ENCODE results near the gene LRRC17. TPM values are rescaled to one million over a fixed set of nuclear protein-coding genes. Genes with fewer than 3 reads are reported as not detected.

Gene LRRC17
- total and polyA plus RNA-seq, 2 of the 4 experiments (the other 2 are of a cell fraction), result 250 to 280 TPM

- Histone ChIP-seq H3K14ac (replicated peaks; ENCODE audit: low read depth, low read length) (peak overlapping the region; percentile 91), H4K20me1 (ENCODE audit: insufficient read depth, low read length) (no peaks in the 10 kb centered on the region), H3K36me3 (ENCODE audit: control insufficient read depth, insufficient read depth, low read length) (no peaks in the 10 kb centered on the region), H4K91ac (ENCODE audit: insufficient read depth, low read depth, low read length) (peak overlapping the region; percentile 61), H2BK20ac (ENCODE audit: low read depth, low read length) (peak overlapping the region; percentile 94), H3K9ac (ENCODE audit: low read depth, low read length) (no peak overlapping the region), H2BK5ac (ENCODE audit: low read depth, low read length, poor library complexity, severe bottlenecking) (peak overlapping the region; percentile 63), H3K9me3 (ENCODE audit: control insufficient read depth, insufficient read depth, low read length) (no peaks in the 10 kb centered on the region), H3K56ac (ENCODE audit: extremely low read depth, insufficient read depth, low read length) (no peak overlapping the region), H4K5ac (ENCODE audit: low read depth, low read length) (peak overlapping the region; percentile 84; the same call in 1 of the 2 replicates), H3K23ac (ENCODE audit: low read depth, low read length) (peak overlapping the region; percentile 52), H3K4ac (ENCODE audit: low read depth, low read length) (peak overlapping the region; percentile 87), H3K4me2 (ENCODE audit: low read depth, low read length) (no peak overlapping the region), H2AFZ (replicated peaks; ENCODE audit: low read length, poor library complexity) (no peak overlapping the region), H3K18ac (ENCODE audit: low read depth, low read length) (peak overlapping the region; percentile 93), H3K27ac (ENCODE audit: insufficient read depth, low read length) (peak overlapping the region; percentile 48; the same call in 1 of the 2 replicates), H3K4me1 (ENCODE audit: control insufficient read depth, insufficient read depth, low read length) (peaks cover 18% of the 10 kb centered on the region), H3K4me3 (ENCODE audit: insufficient read depth, low read depth, low read length) (no peak overlapping the region), H3K27me3 (ENCODE audit: control insufficient read depth, insufficient read depth, low read length) (no peaks in the 10 kb centered on the region), H2BK15ac (ENCODE audit: low read depth, low read length) (peak overlapping the region; percentile 97), H2BK120ac (ENCODE audit: low read depth, low read length) (peak overlapping the region; percentile 93), H2AK9ac (replicated peaks; ENCODE audit: low read depth, low read length, poor library complexity) (no peak overlapping the region), H2AK5ac (ENCODE audit: low read depth, low read length) (peak overlapping the region; percentile 73; the same call in 1 of the 2 replicates), H3K9me1 (ENCODE audit: insufficient read depth, low read length) (peaks cover 12% of the 10 kb centered on the region), H4K8ac (ENCODE audit: low read depth in 2 of 2, low read length in 2 of 2) (peak overlapping the region in 1 of 2 experiments; percentile 71; a peak in 3 of 4 replicates), H3K79me1 (ENCODE audit: low read depth in 1 of 2, low read length in 2 of 2) (no peaks in the 10 kb centered on the region)
- no peak for DNase-seq
- POLR2A ChIA-PET (ENCODE audit: unreplicated experiment), result no interaction called here
- no TSS peak for BruUV-seq (replicated peaks)
- CTCF ChIA-PET, result no interaction called here
- intact Hi-C loops (cut with micrococcal nuclease) (no loop called here), dilution Hi-C loops (cut with HindIII; ENCODE audit: low sequenced_read_pairs, unreplicated experiment) (no loop called here), in situ Hi-C loops (cut with MboI; ENCODE audit: low sequenced_read_pairs) (no loop called here)
- no peak for TF ChIP-seq RFX5 (IDR thresholded peaks at IDR 0.05; ENCODE audit: low read depth, low read length)
- TF ChIP-seq SMC3 (IDR thresholded peaks at IDR 0.05; ENCODE audit: low read depth, low read length), result no peak
- TF ChIP-seq RAD21 (IDR thresholded peaks at IDR 0.05; ENCODE audit: low read length), result no peak
- TF ChIP-seq BHLHE40 (IDR thresholded peaks at IDR 0.05; ENCODE audit: low read depth, low read length), result no peak
- no peak for TF ChIP-seq RCOR1 (IDR thresholded peaks at IDR 0.05; ENCODE audit: insufficient replicate concordance, low read length)
- no peak for TF ChIP-seq POLR2A (IDR thresholded peaks at IDR 0.05; ENCODE audit: low read depth, low read length)
- no peak for TF ChIP-seq MAZ (IDR thresholded peaks at IDR 0.05; ENCODE audit: borderline replicate concordance, low read depth, low read length)
- TF ChIP-seq NFE2L2 (IDR thresholded peaks at IDR 0.05; ENCODE audit: low read depth, low read length), result no peak
- no peak for TF ChIP-seq USF2 (IDR thresholded peaks at IDR 0.05; ENCODE audit: low read depth, low read length)
- TF ChIP-seq MAFK (IDR thresholded peaks at IDR 0.05; ENCODE audit: low read depth, low read length), result no peak
- no peak for ATAC-seq (ENCODE audit: low read depth)
Observed at GRCh38 chr7:102991077-102991539, 78.3 kb downstream of the LRRC17 start.

All from IMR-90 (cell line).